Stimulated activated CD4-positive, alpha-beta T cell treated with anti-CD3 and anti-CD28 coated beads, Interleukin-1b, Interleukin-23, amount 100 ng/mL, for 4 hours (primary cell): ENCODE data around the gene IGFBPL1.
A peak's percentile ranks its signal among the peaks of the same experiment; 100 is the strongest.
"Not testable (repeated sequence)": the region's sequence is repeated elsewhere in the genome, so short reads cannot be mapped to it uniquely, and the experiment has no call there.

ENCODE experiments used
- DNase-seq, 2 donors: peaks; one replicate each; pipeline ENCODE4 v3.0.0-alpha.2; 2020; ENCODE audit warnings: low read depth in 2 of 2

The IGFBPL1 gene

GRCh38 chr9:38399191-38399590 is 25.1 kb downstream of the IGFBPL1 start:
- DNase-seq = not testable (repeated sequence)

- no peak for DNase-seq
Measured at GRCh38 chr9:38396371-38396671, 27.9 kb downstream of the IGFBPL1 start.

- DNase-seq = no peak
Measured at GRCh38 chr9:38395653-38396370, 28.4 kb downstream of the IGFBPL1 start.

- DNase-seq = no peak
Measured at GRCh38 chr9:38394416-38394815, 29.8 kb downstream of the IGFBPL1 start.

GRCh38 chr9:38393128-38393796 is 31.0 kb downstream of the IGFBPL1 start:
- DNase-seq = no peak

GRCh38 chr9:38392235-38393127 is 31.8 kb downstream of the IGFBPL1 start, which contains the start of gene ALDH1B1:
Gene ALDH1B1, plus strand, starts transcription at chr9:38392702. Its CDS starts 3,047 bp downstream, at chr9:38395749.
- peak; percentile 49 to 58 for DNase-seq

- no peak for DNase-seq
Measured at GRCh38 chr9:38391278-38392118, 32.8 kb downstream of the IGFBPL1 start.

GRCh38 chr9:38390851-38391250 is 33.4 kb downstream of the IGFBPL1 start:
- no peak for DNase-seq

GRCh38 chr9:38390442-38390841 is 33.8 kb downstream of the IGFBPL1 start:
- no peak for DNase-seq

GRCh38 chr9:38389313-38389712 is 34.9 kb downstream of the IGFBPL1 start:
- DNase-seq = no peak

GRCh38 chr9:38388283-38389223 is 35.7 kb downstream of the IGFBPL1 start:
- DNase-seq = no peak

GRCh38 chr9:38387751-38388150 is 36.5 kb downstream of the IGFBPL1 start:
- DNase-seq = no peak

GRCh38 chr9:38387066-38387465 is 37.2 kb downstream of the IGFBPL1 start:
- DNase-seq = no peak

- DNase-seq = no peak
Measured at GRCh38 chr9:38386319-38386895, 37.8 kb downstream of the IGFBPL1 start.

GRCh38 chr9:38385896-38386295 is 38.4 kb downstream of the IGFBPL1 start:
- no peak for DNase-seq

- DNase-seq = no peak
Measured at GRCh38 chr9:38384990-38385848, 39.0 kb downstream of the IGFBPL1 start.

GRCh38 chr9:38382141-38382540 is 42.1 kb downstream of the IGFBPL1 start:
- no peak for DNase-seq

GRCh38 chr9:38380872-38381534 is 43.3 kb downstream of the IGFBPL1 start:
- DNase-seq = no peak
